ENCODE measurements around the gene MYO9B. TPM values are rescaled to one million over a fixed set of nuclear protein-coding genes. Genes with fewer than 3 reads are reported as not detected.
"Not testable (repeated sequence)": the region's sequence is repeated elsewhere in the genome, so short reads cannot be mapped to it uniquely, and the experiment has no call there.

The MYO9B gene
- total RNA-seq, 1 experiment from 2014 or later = 58.6 TPM

- Histone ChIP-seq H2AK5ac (ENCODE audit: insufficient read length, low read length) (no peak overlapping the region), H2BK20ac (ENCODE audit: low read depth, low read length, poor library complexity, severe bottlenecking) (no peak overlapping the region), H3K23ac (ENCODE audit: insufficient read length, low read depth, low read length) (no peak overlapping the region), H3K56ac (ENCODE audit: insufficient read length, low read depth, low read length) (no peak overlapping the region), H2BK120ac (ENCODE audit: low read depth, low read length, poor library complexity, severe bottlenecking) (no peak overlapping the region), H3K79me1 (ENCODE audit: insufficient read depth, low read depth, low read length, poor library complexity, severe bottlenecking) (no peaks in the 10 kb centered on the region), H4K5ac (ENCODE audit: insufficient read length, low read depth, low read length) (no peak overlapping the region), H3K4ac (ENCODE audit: low read depth, low read length) (no peak overlapping the region), H3K27me3 (ENCODE audit: insufficient read depth, low read length) (no peaks in the 10 kb centered on the region), H2BK12ac (ENCODE audit: insufficient read length, low read depth, low read length) (no peak overlapping the region), H3K14ac (ENCODE audit: insufficient read depth, low read length) (no peak overlapping the region), H4K8ac (replicated peaks; ENCODE audit: insufficient read length, low read depth, low read length) (no peak overlapping the region), H3T11ph (ENCODE audit: low read length) (no peak overlapping the region), H2BK15ac (ENCODE audit: low read depth, low read length) (no peak overlapping the region), H3K79me2 (ENCODE audit: insufficient read depth, low read length) (no peaks in the 10 kb centered on the region), H4K91ac (ENCODE audit: insufficient read length, low read depth, low read length) (no peak overlapping the region), H2AFZ (ENCODE audit: low read length) (no peak overlapping the region), H3K9me3 (ENCODE audit: control insufficient read depth, low read depth, low read length) (no peaks in the 10 kb centered on the region), H2BK5ac (ENCODE audit: insufficient read length, low read length) (no peak overlapping the region), H3K23me2 (ENCODE audit: insufficient read length, low read depth, low read length, poor library complexity, severe bottlenecking) (no peaks in the 10 kb centered on the region), H3K4me1 (ENCODE audit: insufficient read depth, low read length) (no peaks in the 10 kb centered on the region; the same call in 1 of the 2 replicates), H3K4me2 (ENCODE audit: insufficient read depth, insufficient read length, low read length) (no peak overlapping the region), H3K18ac (ENCODE audit: insufficient read length, low read depth, low read length) (no peak overlapping the region), H3K9ac (ENCODE audit: extremely low read depth, insufficient read length, low read length) (no peak overlapping the region), H4K20me1 (ENCODE audit: control insufficient read depth, insufficient read depth, insufficient read length) (no peaks in the 10 kb centered on the region), H3K27ac (ENCODE audit: insufficient read length, low read depth, low read length) (no peak overlapping the region)
- TF ChIP-seq, protein P1, sequence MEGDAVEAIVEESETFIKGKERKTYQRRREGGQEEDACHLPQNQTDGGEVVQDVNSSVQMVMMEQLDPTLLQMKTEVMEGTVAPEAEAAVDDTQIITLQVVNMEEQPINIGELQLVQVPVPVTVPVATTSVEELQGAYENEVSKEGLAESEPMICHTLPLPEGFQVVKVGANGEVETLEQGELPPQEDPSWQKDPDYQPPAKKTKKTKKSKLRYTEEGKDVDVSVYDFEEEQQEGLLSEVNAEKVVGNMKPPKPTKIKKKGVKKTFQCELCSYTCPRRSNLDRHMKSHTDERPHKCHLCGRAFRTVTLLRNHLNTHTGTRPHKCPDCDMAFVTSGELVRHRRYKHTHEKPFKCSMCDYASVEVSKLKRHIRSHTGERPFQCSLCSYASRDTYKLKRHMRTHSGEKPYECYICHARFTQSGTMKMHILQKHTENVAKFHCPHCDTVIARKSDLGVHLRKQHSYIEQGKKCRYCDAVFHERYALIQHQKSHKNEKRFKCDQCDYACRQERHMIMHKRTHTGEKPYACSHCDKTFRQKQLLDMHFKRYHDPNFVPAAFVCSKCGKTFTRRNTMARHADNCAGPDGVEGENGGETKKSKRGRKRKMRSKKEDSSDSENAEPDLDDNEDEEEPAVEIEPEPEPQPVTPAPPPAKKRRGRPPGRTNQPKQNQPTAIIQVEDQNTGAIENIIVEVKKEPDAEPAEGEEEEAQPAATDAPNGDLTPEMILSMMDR (conservative IDR thresholded peaks at IDR 0.05) = no peak
- H3K4me3 Mint-ChIP-seq = no peak overlapping the region
- H3K27me3 Mint-ChIP-seq (ENCODE audit: low read depth) = no peaks in the 10 kb centered on the region
- H3K27ac Mint-ChIP-seq = no peak overlapping the region; a peak in 1 of 7 replicates
- WGBS (ENCODE audit: extremely low coverage, insufficient read length, low lambda C conversion rate) = no CpG with 5 or more reads among the region's 3 CpGs
- H3K4me1 Mint-ChIP-seq = peaks cover 0 to 6% of the 10 kb centered on the region in 2 experiments; a peak in 3 of 4 replicates
- peaks cover 8 to 15% of the 10 kb centered on the region in 2 experiments for H3K9me3 Mint-ChIP-seq
- DNase-seq = no peak
- peaks cover 25 to 40% (median 25%) of the 10 kb centered on the region in 3 experiments for H3K36me3 Mint-ChIP-seq (ENCODE audit: insufficient read depth in 1 of 3, low read depth in 3 of 3)
Measured at GRCh38 chr19:17105556-17105955, 30.0 kb downstream of the MYO9B start.

DNA sequence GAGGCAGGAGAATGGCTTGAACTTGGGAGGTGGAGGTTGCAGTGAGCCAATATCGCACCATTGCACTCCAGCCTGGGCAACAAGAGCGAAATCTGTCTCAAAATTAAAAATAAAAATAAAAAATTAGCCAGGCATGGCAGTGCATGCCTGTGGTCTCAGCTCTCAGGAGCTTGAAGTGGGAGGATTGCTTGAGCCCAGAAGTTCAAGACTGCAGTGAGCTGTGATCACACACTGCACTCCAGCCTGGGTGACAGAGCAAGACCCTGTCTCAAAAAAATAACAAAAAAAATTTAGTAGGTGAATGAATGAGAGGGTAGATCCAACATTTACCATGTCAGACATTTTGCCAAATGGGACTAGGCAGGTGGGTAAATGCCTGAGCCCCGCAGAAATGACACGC, 31.4 kb downstream of the MYO9B start:
- peaks cover 25 to 44% (median 25%) of the 10 kb centered on the region in 3 experiments for H3K36me3 Mint-ChIP-seq (ENCODE audit: insufficient read depth in 1 of 3, low read depth in 3 of 3)
- not testable (repeated sequence) for H2BK20ac ChIP-seq (ENCODE audit: low read depth, low read length, poor library complexity, severe bottlenecking); H2AK5ac ChIP-seq (ENCODE audit: insufficient read length, low read length); H3K9ac ChIP-seq (ENCODE audit: extremely low read depth, insufficient read length, low read length); H3K4me3 Mint-ChIP-seq; H3K4ac ChIP-seq (ENCODE audit: low read depth, low read length); H3K14ac ChIP-seq (ENCODE audit: insufficient read depth, low read length); H2AFZ ChIP-seq (ENCODE audit: low read length); DNase-seq; H2BK15ac ChIP-seq (ENCODE audit: low read depth, low read length); H2BK5ac ChIP-seq (ENCODE audit: insufficient read length, low read length); H3K79me2 ChIP-seq (ENCODE audit: insufficient read depth, low read length); H3K27me3 Mint-ChIP-seq (ENCODE audit: low read depth); H4K5ac ChIP-seq (ENCODE audit: insufficient read length, low read depth, low read length); H3K79me1 ChIP-seq (ENCODE audit: insufficient read depth, low read depth, low read length, poor library complexity, severe bottlenecking); H3K4me1 Mint-ChIP-seq; H2BK12ac ChIP-seq (ENCODE audit: insufficient read length, low read depth, low read length); H3K9me3 ChIP-seq (ENCODE audit: control insufficient read depth, low read depth, low read length); H3K23me2 ChIP-seq (ENCODE audit: insufficient read length, low read depth, low read length, poor library complexity, severe bottlenecking); H3K4me2 ChIP-seq (ENCODE audit: insufficient read depth, insufficient read length, low read length); H3K23ac ChIP-seq (ENCODE audit: insufficient read length, low read depth, low read length); H4K91ac ChIP-seq (ENCODE audit: insufficient read length, low read depth, low read length); H3K56ac ChIP-seq (ENCODE audit: insufficient read length, low read depth, low read length); H3K4me1 ChIP-seq (ENCODE audit: insufficient read depth, low read length); H3K27ac Mint-ChIP-seq; H3K18ac ChIP-seq (ENCODE audit: insufficient read length, low read depth, low read length); H3T11ph ChIP-seq (ENCODE audit: low read length); H3K27ac ChIP-seq (ENCODE audit: insufficient read length, low read depth, low read length); H4K20me1 ChIP-seq (ENCODE audit: control insufficient read depth, insufficient read depth, insufficient read length); H2BK120ac ChIP-seq (ENCODE audit: low read depth, low read length, poor library complexity, severe bottlenecking); H4K8ac ChIP-seq (replicated peaks; ENCODE audit: insufficient read length, low read depth, low read length); H3K27me3 ChIP-seq (ENCODE audit: insufficient read depth, low read length)
- no CpG with 5 or more reads among the region's 4 CpGs for WGBS (ENCODE audit: extremely low coverage, insufficient read length, low lambda C conversion rate)
- peaks cover 8 to 15% of the 10 kb centered on the region in 2 experiments for H3K9me3 Mint-ChIP-seq
